ENCODE measurements around the gene CLCA1.
A peak's percentile ranks its signal among the peaks of the same experiment; 100 is the strongest.

CLCA1 gene, protein sequence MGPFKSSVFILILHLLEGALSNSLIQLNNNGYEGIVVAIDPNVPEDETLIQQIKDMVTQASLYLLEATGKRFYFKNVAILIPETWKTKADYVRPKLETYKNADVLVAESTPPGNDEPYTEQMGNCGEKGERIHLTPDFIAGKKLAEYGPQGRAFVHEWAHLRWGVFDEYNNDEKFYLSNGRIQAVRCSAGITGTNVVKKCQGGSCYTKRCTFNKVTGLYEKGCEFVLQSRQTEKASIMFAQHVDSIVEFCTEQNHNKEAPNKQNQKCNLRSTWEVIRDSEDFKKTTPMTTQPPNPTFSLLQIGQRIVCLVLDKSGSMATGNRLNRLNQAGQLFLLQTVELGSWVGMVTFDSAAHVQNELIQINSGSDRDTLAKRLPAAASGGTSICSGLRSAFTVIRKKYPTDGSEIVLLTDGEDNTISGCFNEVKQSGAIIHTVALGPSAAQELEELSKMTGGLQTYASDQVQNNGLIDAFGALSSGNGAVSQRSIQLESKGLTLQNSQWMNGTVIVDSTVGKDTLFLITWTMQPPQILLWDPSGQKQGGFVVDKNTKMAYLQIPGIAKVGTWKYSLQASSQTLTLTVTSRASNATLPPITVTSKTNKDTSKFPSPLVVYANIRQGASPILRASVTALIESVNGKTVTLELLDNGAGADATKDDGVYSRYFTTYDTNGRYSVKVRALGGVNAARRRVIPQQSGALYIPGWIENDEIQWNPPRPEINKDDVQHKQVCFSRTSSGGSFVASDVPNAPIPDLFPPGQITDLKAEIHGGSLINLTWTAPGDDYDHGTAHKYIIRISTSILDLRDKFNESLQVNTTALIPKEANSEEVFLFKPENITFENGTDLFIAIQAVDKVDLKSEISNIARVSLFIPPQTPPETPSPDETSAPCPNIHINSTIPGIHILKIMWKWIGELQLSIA

DNA sequence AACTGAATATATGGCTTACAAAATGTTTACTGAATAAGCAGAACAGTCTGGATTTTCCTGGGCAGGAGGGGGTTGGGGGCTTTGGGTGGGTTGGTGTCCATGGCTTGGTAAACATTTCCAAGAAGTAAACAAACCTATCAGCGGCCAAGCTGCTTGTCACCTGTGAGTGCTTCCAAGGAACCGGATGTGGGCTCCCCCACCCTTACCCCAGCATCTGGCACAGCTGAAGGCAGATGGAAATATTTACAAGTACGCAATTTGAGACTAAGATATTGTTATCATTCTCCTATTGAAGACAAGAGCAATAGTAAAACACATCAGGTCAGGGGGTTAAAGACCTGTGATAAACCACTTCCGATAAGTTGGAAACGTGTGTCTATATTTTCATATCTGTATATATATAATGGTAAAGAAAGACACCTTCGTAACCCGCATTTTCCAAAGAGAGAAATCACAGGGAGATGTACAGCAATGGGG lies at the start of gene CLCA1:
Gene CLCA1 (plus strand): TSS at position 427 of the 477 bp plus-strand sequence. CDS start 45 bp downstream, at position 472.
- no peak for DNase-seq (ENCODE audit: low spot score)

DNA sequence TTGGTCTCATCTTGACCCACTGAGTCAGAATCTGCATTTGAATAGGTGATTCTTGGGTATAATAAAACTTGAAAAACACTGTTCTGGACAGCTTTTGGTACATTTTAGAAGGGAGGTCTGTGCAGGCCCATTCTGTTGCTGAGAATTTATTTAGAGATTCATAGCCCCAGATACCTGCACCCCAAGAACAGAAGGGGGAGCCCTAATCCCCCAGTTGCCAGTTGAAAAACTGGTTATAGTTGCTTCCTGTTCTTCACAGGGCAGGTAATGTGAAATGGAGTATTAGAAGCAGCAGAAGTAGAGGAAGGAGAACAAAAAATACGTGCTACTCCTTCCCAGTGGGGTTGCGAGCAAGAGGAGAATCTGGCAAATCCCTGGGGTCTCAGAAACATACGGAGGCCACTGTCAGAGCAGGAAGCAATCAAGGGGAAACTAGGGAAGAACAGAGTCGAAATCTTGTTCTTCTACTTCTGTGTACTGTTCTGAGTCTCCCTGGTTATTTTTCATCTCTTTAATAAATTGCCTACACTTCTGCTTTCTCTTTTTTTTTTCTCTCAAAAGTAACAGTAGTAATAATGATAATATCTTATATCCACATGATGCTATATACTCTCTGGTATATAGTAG lies 49.3 kb upstream of the CLCA1 start:
- DNase-seq (ENCODE audit: low spot score): peak; percentile 54

GRCh38 chr1:86421601-86422280 lies 47.0 kb upstream of the CLCA1 start:
- DNase-seq (ENCODE audit: low spot score): no peak

DNA sequence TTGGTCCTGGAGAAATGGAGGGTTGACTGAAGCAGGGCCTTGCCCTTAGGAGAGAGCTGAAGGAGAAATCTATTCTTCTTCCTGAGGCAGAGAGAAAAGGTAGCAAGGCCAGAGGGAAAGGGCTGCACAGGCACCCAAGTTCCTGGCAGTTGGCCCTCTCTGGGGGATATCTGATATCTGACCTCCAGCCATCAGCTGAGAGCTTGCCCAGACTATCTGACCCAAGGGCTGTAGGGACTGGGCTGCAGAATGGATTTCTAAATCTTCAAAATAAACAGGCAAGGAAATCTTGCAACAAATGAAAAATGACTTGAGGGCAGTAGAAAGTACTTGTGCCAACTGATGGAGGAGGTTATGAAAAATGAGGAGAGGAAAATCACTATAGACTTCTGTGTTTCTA lies 45.3 kb upstream of the CLCA1 start:
- DNase-seq (ENCODE audit: low spot score): no peak

- DNase-seq (ENCODE audit: low spot score): no peak
Measured at GRCh38 chr1:86423873-86424272, 44.9 kb upstream of the CLCA1 start, which contains the start of gene CLCA2. CLCA2 (plus strand) TSS chr1:86424171; CDS start chr1:86424248, 77 bp downstream.

GRCh38 chr1:86429122-86429725 lies 39.5 kb upstream of the CLCA1 start:
- no peak for DNase-seq (ENCODE audit: low spot score)

- DNase-seq (ENCODE audit: low spot score): peak; percentile 25
Measured at GRCh38 chr1:86429835-86430234, 38.9 kb upstream of the CLCA1 start.

DNA sequence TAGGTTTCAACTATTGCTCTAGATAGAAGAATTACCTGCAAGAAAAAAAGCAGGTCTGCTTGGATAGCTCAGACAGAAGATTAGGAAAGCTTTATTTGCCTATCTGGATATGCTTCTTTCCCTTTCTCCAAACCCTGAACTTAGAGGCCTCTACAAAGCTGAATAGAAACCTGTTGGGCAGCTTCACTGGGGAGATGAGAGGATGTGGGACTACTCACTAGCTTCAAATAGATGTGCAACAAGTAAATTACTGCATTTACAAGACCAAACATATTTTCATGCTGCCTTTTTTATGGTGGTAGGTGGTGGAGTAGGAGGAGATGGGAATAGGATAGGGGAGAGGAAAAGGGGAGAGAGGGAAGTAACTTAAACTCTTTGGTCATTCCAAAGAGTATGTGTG lies 38.4 kb upstream of the CLCA1 start:
- DNase-seq (ENCODE audit: low spot score): no peak

- no peak for DNase-seq (ENCODE audit: low spot score)
Measured at GRCh38 chr1:86434059-86434458, 34.7 kb upstream of the CLCA1 start.

GRCh38 chr1:86435327-86435726 lies 33.4 kb upstream of the CLCA1 start:
- no peak for DNase-seq (ENCODE audit: low spot score)

DNA sequence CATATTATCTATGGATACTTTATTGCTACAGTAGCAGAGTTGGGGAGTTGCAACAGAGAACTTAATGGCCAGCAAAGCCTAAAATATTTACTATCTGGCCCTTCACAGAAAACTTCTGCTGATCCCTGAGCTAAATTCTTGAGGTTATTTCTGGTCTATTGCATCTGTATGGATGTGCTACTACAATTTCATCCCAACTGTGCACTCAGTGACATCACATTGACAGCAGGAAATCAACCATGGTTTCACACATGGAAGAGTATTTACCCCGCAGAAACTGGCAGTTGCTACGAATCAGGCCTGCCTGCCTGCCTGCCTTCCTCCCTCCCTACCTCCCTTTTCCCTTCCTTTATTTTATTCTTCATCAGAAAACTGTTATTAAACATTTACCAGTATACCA lies 32.7 kb upstream of the CLCA1 start:
- no peak for DNase-seq (ENCODE audit: low spot score)

- no peak for DNase-seq (ENCODE audit: low spot score)
Measured at GRCh38 chr1:86441581-86441980, 27.1 kb upstream of the CLCA1 start.

DNA sequence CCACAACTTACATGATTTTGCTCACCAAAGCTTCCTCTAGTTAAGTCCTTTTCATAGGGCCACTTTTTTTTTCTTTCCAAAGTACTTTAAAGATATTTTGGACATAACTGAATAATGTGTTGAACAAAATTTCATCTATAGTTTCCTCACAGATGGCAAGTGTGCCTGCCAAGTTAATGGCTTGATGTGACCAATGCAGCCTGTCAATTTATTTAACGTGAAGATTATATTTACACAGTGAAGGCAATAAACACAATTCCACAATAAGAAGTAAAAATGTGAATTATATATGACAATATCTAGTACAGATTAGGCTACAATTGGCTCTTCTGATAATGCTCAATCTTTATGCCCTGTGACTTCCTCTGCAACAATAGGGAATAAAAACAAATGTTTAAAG lies 26.7 kb upstream of the CLCA1 start:
- DNase-seq (ENCODE audit: low spot score): no peak

GRCh38 chr1:86445919-86446318 lies 22.8 kb upstream of the CLCA1 start:
- no peak for DNase-seq (ENCODE audit: low spot score)

- no peak for DNase-seq (ENCODE audit: low spot score)
Measured at GRCh38 chr1:86447198-86447790, 21.4 kb upstream of the CLCA1 start.

DNA sequence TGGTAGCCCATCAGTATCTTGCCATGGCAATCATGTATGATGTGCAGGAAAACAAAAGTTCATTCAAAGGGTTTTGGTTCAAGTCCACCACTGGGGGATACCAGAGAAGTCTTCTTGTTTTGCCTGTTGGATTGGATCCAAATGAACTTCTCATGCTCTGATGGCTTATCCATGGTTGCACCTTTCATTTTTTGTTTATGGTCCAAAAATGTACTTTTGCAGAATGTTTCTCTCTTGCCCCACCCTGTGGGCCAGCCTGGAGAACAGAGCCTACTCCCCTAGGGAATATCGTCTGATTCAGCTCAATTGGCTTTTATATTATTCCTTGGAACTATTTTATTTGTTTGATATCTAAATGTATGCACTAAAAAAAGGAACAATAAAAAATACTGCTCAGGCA lies 20.1 kb upstream of the CLCA1 start:
- no peak for DNase-seq (ENCODE audit: low spot score)

DNA sequence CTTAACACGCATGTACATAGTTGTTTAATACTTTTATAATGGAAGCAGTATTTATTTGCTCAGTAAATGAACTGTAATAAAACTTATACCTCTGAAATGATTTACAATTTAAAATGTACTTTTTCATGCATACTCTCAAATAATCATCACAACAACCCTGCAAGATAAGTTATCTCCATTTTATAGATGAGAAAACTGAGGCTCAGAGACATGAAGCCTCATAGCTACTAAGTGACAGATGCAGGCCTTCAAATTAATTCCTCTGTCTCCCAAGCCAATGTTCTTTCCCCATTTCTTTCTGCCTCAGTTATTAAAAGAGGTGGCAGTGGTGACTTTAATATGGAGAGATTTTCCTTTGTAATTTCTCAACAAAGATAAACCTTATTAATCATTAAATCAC lies 19.6 kb upstream of the CLCA1 start:
- no peak for DNase-seq (ENCODE audit: low spot score)

DNA sequence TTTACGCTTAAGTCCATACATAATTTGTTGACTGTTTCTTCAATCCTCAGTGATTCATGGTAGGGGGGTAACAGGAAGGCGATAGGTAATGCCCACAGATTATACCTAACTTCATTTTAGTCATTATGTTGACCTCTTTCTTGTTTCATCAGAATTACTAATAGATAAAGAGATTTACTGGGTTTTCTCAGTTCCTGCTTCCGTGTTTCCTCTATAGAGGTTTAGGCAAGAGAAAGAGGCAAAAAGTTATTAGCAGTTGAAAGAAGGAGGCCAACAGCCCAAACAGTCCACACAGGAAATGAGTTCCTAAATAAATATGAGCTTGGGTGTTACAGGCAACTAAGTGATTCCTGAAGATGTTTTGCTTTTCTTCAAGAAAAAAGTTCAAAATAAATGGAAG lies 17.9 kb upstream of the CLCA1 start:
- DNase-seq (ENCODE audit: low spot score): no peak

GRCh38 chr1:86453664-86454063 lies 15.1 kb upstream of the CLCA1 start:
- no peak for DNase-seq (ENCODE audit: low spot score)

- no peak for DNase-seq (ENCODE audit: low spot score)
Measured at GRCh38 chr1:86455073-86455472, 13.7 kb upstream of the CLCA1 start.

GRCh38 chr1:86460998-86461397 lies 7.7 kb upstream of the CLCA1 start:
- no peak for DNase-seq (ENCODE audit: low spot score)
